T-helper 1 cell treated with Interleukin-12 subunit alpha and Interleukin-12 subunit beta and Interleukin-4 antibody, amounts not matched to agents 30 μg/mL and 1 μg/mL, for 36 hours (primary cell): ENCODE results near the gene TRAK1.

Experiments
- H3K27ac Mint-ChIP-seq: one replicate; pipeline ENCODE4 v1.8.0; 2021; ENCODE audit warnings: mild to moderate bottlenecking, mixed read lengths
- H3K27me3 Mint-ChIP-seq: one replicate; pipeline ENCODE4 v1.8.0; 2021; ENCODE audit warnings: low read depth, mixed read lengths
- H3K36me3 Mint-ChIP-seq: one replicate; pipeline ENCODE4 v1.8.0; 2021; ENCODE audit warnings: low read depth, mixed read lengths
- H3K4me1 Mint-ChIP-seq: one replicate; pipeline ENCODE4 v1.8.0; 2021; ENCODE audit warnings: low read depth, mixed read lengths
- H3K4me3 Mint-ChIP-seq: one replicate; pipeline ENCODE4 v1.8.0; 2021; ENCODE audit warnings: mild to moderate bottlenecking, moderate library complexity, mixed read lengths
- H3K9me3 Mint-ChIP-seq: one replicate; pipeline ENCODE4 v1.8.0; 2021; ENCODE audit warnings: mixed read lengths

TRAK1 gene

GRCh38 chr3:42159706-42160472 is 68.7 kb downstream of the TRAK1 start:
- peak overlapping the region; percentile 62 for H3K27ac Mint-ChIP-seq
- H3K9me3 Mint-ChIP-seq = no peaks in the 10 kb centered on the region
- peak overlapping the region; percentile 52 for H3K4me3 Mint-ChIP-seq
- H3K27me3 Mint-ChIP-seq = no peaks in the 10 kb centered on the region
- no peaks in the 10 kb centered on the region for H3K36me3 Mint-ChIP-seq
- peaks cover 30% of the 10 kb centered on the region for H3K4me1 Mint-ChIP-seq

- H3K27ac Mint-ChIP-seq = no peak overlapping the region
- H3K9me3 Mint-ChIP-seq = no peaks in the 10 kb centered on the region
- H3K4me1 Mint-ChIP-seq = peaks cover 30% of the 10 kb centered on the region
- H3K4me3 Mint-ChIP-seq = no peak overlapping the region
- H3K27me3 Mint-ChIP-seq = no peaks in the 10 kb centered on the region
- H3K36me3 Mint-ChIP-seq = no peaks in the 10 kb centered on the region
Measured at GRCh38 chr3:42161050-42161935, 70.1 kb downstream of the TRAK1 start.

GRCh38 chr3:42162462-42162861 is 71.3 kb downstream of the TRAK1 start:
- Mint-ChIP-seq H3K27ac (no peak overlapping the region), H3K9me3 (no peaks in the 10 kb centered on the region), H3K36me3 (no peaks in the 10 kb centered on the region), H3K27me3 (no peaks in the 10 kb centered on the region), H3K4me1 (peaks cover 30% of the 10 kb centered on the region), H3K4me3 (no peak overlapping the region)

- H3K27ac Mint-ChIP-seq = peak overlapping the region; percentile 42
- H3K9me3 Mint-ChIP-seq = no peaks in the 10 kb centered on the region
- H3K4me1 Mint-ChIP-seq = peaks cover 27% of the 10 kb centered on the region
- H3K27me3 Mint-ChIP-seq = no peaks in the 10 kb centered on the region
- H3K36me3 Mint-ChIP-seq = no peaks in the 10 kb centered on the region
- H3K4me3 Mint-ChIP-seq = no peak overlapping the region
Measured at GRCh38 chr3:42163622-42164244, 72.6 kb downstream of the TRAK1 start.

- Mint-ChIP-seq H3K9me3 (no peaks in the 10 kb centered on the region), H3K27ac (no peak overlapping the region), H3K36me3 (no peaks in the 10 kb centered on the region), H3K27me3 (no peaks in the 10 kb centered on the region), H3K4me3 (no peak overlapping the region), H3K4me1 (peaks cover 19% of the 10 kb centered on the region)
Measured at GRCh38 chr3:42164656-42165055, 73.5 kb downstream of the TRAK1 start.

- H3K36me3 Mint-ChIP-seq = no peaks in the 10 kb centered on the region
- H3K27me3 Mint-ChIP-seq = no peaks in the 10 kb centered on the region
- no peak overlapping the region for H3K27ac Mint-ChIP-seq
- H3K4me3 Mint-ChIP-seq = no peak overlapping the region
- H3K9me3 Mint-ChIP-seq = no peaks in the 10 kb centered on the region
- peaks cover 20% of the 10 kb centered on the region for H3K4me1 Mint-ChIP-seq
Measured at GRCh38 chr3:42165211-42165610, 74.1 kb downstream of the TRAK1 start.

- H3K27ac Mint-ChIP-seq = no peak overlapping the region
- peaks cover 15% of the 10 kb centered on the region for H3K4me1 Mint-ChIP-seq
- no peak overlapping the region for H3K4me3 Mint-ChIP-seq
- no peaks in the 10 kb centered on the region for H3K36me3 Mint-ChIP-seq
- no peaks in the 10 kb centered on the region for H3K9me3 Mint-ChIP-seq
- no peaks in the 10 kb centered on the region for H3K27me3 Mint-ChIP-seq
Measured at GRCh38 chr3:42166214-42166613, 75.1 kb downstream of the TRAK1 start.

- Mint-ChIP-seq H3K36me3 (no peaks in the 10 kb centered on the region), H3K9me3 (no peaks in the 10 kb centered on the region), H3K4me1 (peaks cover 15% of the 10 kb centered on the region), H3K4me3 (no peak overlapping the region), H3K27ac (no peak overlapping the region), H3K27me3 (no peaks in the 10 kb centered on the region)
Measured at GRCh38 chr3:42166662-42167300, 75.6 kb downstream of the TRAK1 start.

GRCh38 chr3:42169579-42170120 is 78.5 kb downstream of the TRAK1 start:
- Mint-ChIP-seq H3K27me3 (no peaks in the 10 kb centered on the region), H3K27ac (no peak overlapping the region), H3K36me3 (no peaks in the 10 kb centered on the region), H3K9me3 (no peaks in the 10 kb centered on the region), H3K4me1 (peaks cover 19% of the 10 kb centered on the region), H3K4me3 (no peak overlapping the region)

- Mint-ChIP-seq H3K36me3 (no peaks in the 10 kb centered on the region), H3K4me3 (no peak overlapping the region), H3K9me3 (no peaks in the 10 kb centered on the region), H3K27ac (no peak overlapping the region), H3K4me1 (peaks cover 19% of the 10 kb centered on the region), H3K27me3 (no peaks in the 10 kb centered on the region)
Measured at GRCh38 chr3:42172047-42172654, 81.0 kb downstream of the TRAK1 start.

- no peaks in the 10 kb centered on the region for H3K9me3 Mint-ChIP-seq
- H3K36me3 Mint-ChIP-seq = peaks cover 2% of the 10 kb centered on the region
- H3K4me3 Mint-ChIP-seq = peak overlapping the region; percentile 23
- no peaks in the 10 kb centered on the region for H3K27me3 Mint-ChIP-seq
- H3K27ac Mint-ChIP-seq = peak overlapping the region; percentile 85
- peaks cover 19% of the 10 kb centered on the region for H3K4me1 Mint-ChIP-seq
Measured at GRCh38 chr3:42173307-42173706, 82.2 kb downstream of the TRAK1 start.

- H3K27ac Mint-ChIP-seq = no peak overlapping the region
- H3K9me3 Mint-ChIP-seq = no peaks in the 10 kb centered on the region
Measured at GRCh38 chr3:42174679-42175385, 83.7 kb downstream of the TRAK1 start.

More at GRCh38 chr3:42174679-42175385, 83.7 kb downstream of the TRAK1 start:
- peaks cover 3% of the 10 kb centered on the region for H3K36me3 Mint-ChIP-seq
- H3K4me3 Mint-ChIP-seq = no peak overlapping the region
- H3K4me1 Mint-ChIP-seq = peaks cover 23% of the 10 kb centered on the region
- no peaks in the 10 kb centered on the region for H3K27me3 Mint-ChIP-seq
